Gastroesophageal sphincter (tissue), 3 donors: Measurements from ENCODE around the gene MAGEB4.
"Not testable (repeated sequence)": the region's sequence is repeated elsewhere in the genome, so short reads cannot be mapped to it uniquely, and the experiment has no call there.

Experiments used
- EP300 ChIP-seq: sonication (generic); formaldehyde crosslinking; IDR thresholded peaks from one replicate; pipeline ENCODE4 v1.6.1; 2017; ENCODE audit warnings: antibody characterized with exemption, mild to moderate bottlenecking
- POLR2A ChIP-seq, 2 donors: fragments of 450-650 bp; IDR thresholded peaks; one replicate each; pipeline ENCODE4 v1.6.1; 2017; ENCODE audit warnings: antibody characterized with exemption in 2 of 2, mild to moderate bottlenecking in 2 of 2, moderate library complexity in 1 of 2
- TF ChIP-seq, protein P1 (sequence below), 4 experiments: fragments of 200-600 bp in 2 of 4; fragments of 450-650 bp in 2 of 4; sonication (generic) in 1 of 4; IDR thresholded peaks; one replicate each; pipeline ENCODE4 v1.5.1; 2017 to 2019; ENCODE audit warnings: antibody characterized with exemption in 4 of 4, mild to moderate bottlenecking in 2 of 4, moderate library complexity in 2 of 4

DNA sequence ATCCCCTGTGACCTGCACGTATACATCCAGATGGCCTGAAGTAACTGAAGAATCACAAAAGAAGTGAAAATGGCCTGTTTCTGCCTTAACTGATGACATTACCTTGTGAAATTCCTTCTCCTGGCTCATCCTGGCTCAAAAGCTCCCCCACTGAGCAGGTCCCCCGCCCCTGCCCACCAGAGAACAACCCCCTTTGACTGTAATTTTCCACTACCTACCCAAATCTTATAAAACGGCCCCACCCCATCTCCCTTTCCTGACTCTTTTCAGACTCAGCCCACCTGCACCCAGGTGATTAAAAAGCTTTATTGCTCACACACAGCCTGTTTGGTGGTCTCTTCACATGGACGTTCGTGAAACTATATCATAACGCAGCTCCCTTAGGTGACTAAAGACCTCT, 47.9 kb upstream of the MAGEB4 start:
- TF ChIP-seq, protein P1, sequence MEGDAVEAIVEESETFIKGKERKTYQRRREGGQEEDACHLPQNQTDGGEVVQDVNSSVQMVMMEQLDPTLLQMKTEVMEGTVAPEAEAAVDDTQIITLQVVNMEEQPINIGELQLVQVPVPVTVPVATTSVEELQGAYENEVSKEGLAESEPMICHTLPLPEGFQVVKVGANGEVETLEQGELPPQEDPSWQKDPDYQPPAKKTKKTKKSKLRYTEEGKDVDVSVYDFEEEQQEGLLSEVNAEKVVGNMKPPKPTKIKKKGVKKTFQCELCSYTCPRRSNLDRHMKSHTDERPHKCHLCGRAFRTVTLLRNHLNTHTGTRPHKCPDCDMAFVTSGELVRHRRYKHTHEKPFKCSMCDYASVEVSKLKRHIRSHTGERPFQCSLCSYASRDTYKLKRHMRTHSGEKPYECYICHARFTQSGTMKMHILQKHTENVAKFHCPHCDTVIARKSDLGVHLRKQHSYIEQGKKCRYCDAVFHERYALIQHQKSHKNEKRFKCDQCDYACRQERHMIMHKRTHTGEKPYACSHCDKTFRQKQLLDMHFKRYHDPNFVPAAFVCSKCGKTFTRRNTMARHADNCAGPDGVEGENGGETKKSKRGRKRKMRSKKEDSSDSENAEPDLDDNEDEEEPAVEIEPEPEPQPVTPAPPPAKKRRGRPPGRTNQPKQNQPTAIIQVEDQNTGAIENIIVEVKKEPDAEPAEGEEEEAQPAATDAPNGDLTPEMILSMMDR (IDR thresholded peaks at IDR 0.05): not testable (repeated sequence)
- not testable (repeated sequence) for TF ChIP-seq POLR2A (IDR thresholded peaks at IDR 0.05); EP300
